H1 (cell line): Measurements from ENCODE around the gene TMEM117.
A peak's percentile ranks its signal among the peaks of the same experiment; 100 is the strongest.

Experiments
- BRCA1 ChIP-seq: IDR thresholded peaks from 2 replicates; pipeline ENCODE4 v1.6.1; 2012; ENCODE audit warnings: low read depth, low read length, improper control_type of control experiment
- CEBPB ChIP-seq: IDR thresholded peaks from 2 replicates; pipeline ENCODE4 v1.6.1; 2012; ENCODE audit warnings: low read depth, low read length
- CTCF ChIP-seq, 3 experiments: IDR thresholded peaks; 1 replicate in 2 of 3; 2 replicates in 1 of 3; pipeline versions ENCODE4 v1.5.1 to v1.6.1; 2011; ENCODE audit warnings: low read length in 3 of 3, mild to moderate bottlenecking in 3 of 3, inconsistent platforms in 2 of 3, low read depth in 1 of 3, moderate library complexity in 1 of 3; ENCODE audit not compliant: insufficient read depth in 1 of 3; ENCODE audit errors: control extremely low read depth in 1 of 3
- EZH2 ChIP-seq: fragments of 200-600 bp; sonication (generic); IDR thresholded peaks from 2 replicates; pipeline ENCODE4 v1.7.1; 2012; ENCODE audit warnings: low read depth, mild to moderate bottlenecking, moderate library complexity, low read length, inconsistent platforms; ENCODE audit not compliant: severe bottlenecking
- KDM1A ChIP-seq: fragments of 200-600, 300-600 bp; sonication (generic); IDR thresholded peaks from 2 replicates; pipeline ENCODE4 v1.7.1; 2016; ENCODE audit warnings: mild to moderate bottlenecking, low read length, borderline replicate concordance
- PHF8 ChIP-seq: fragments of 200-600 bp; sonication (generic); conservative IDR thresholded peaks from 2 replicates; pipeline ENCODE4 v1.7.1; 2012; ENCODE audit warnings: low read depth, mild to moderate bottlenecking, inconsistent platforms, low read length, moderate library complexity
- POLR2A ChIP-seq, 2 experiments: IDR thresholded peaks; 1 replicate in 1 of 2; 2 replicates in 1 of 2; pipeline ENCODE4 v1.6.1; 2011; ENCODE audit warnings: low read depth in 2 of 2, low read length in 2 of 2, mild to moderate bottlenecking in 2 of 2; ENCODE audit errors: control extremely low read depth in 1 of 2
- POLR2AphosphoS5 ChIP-seq: IDR thresholded peaks from 2 replicates; pipeline ENCODE4 v1.6.1; 2011; ENCODE audit warnings: low read depth, low read length
- RXRA ChIP-seq: IDR thresholded peaks from 2 replicates; pipeline ENCODE4 v1.6.1; 2011; ENCODE audit warnings: low read depth, mild to moderate bottlenecking, low read length, moderate library complexity; ENCODE audit not compliant: insufficient read depth
- TAF1 ChIP-seq: IDR thresholded peaks from 2 replicates; pipeline ENCODE4 v1.6.1; 2011; ENCODE audit warnings: mild to moderate bottlenecking, low read depth, low read length
- TF ChIP-seq, protein P1 (sequence below): IDR thresholded peaks from 2 replicates; pipeline ENCODE4 v1.6.1; 2012; ENCODE audit warnings: low read length, inconsistent platforms

- TF ChIP-seq POLR2A (IDR thresholded peaks at IDR 0.05; ENCODE audit: control extremely low read depth in 1 of 2, low read depth in 2 of 2, low read length in 2 of 2) (no peak), CEBPB (no peak), POLR2AphosphoS5 (no peak), EZH2 (no peak), CTCF (IDR thresholded peaks at IDR 0.05; ENCODE audit: control extremely low read depth in 1 of 3, insufficient read depth in 1 of 3, low read depth in 1 of 3, low read length in 3 of 3) (peak in 2 of 3 experiments; percentile 64 to 82; a peak in 3 of 4 replicates), RXRA (no peak), TAF1 (no peak), PHF8 (no peak), KDM1A (no peak), BRCA1 (no peak)
- TF ChIP-seq, protein P1, sequence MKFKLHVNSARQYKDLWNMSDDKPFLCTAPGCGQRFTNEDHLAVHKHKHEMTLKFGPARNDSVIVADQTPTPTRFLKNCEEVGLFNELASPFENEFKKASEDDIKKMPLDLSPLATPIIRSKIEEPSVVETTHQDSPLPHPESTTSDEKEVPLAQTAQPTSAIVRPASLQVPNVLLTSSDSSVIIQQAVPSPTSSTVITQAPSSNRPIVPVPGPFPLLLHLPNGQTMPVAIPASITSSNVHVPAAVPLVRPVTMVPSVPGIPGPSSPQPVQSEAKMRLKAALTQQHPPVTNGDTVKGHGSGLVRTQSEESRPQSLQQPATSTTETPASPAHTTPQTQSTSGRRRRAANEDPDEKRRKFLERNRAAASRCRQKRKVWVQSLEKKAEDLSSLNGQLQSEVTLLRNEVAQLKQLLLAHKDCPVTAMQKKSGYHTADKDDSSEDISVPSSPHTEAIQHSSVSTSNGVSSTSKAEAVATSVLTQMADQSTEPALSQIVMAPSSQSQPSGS, result no peak
These were observed 481.8 kb downstream of the TMEM117 start for GRCh38 chr12:44317651-44318126.
